ENCODE measurements around the gene ARSJ.

ARSJ gene

DNA sequence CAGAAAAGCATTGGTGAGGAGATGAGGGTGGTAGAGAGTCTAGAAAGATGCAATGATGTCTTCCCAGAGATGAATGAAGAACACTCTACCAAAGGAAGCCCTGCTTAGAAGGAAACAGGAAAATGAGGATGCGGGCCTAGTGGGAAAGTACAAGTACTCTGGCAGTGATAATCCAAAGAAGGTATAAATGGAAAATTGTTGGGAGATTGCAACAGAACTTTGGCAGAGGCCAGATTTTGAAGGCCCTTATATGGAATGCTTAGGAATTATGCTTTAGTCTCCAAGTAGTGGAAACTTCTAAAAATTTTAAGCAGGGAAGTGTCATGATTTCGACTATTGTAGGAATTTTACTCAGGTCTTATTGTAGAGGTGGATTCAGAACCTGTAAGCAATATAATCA lies 11.0 kb downstream of the ARSJ start:
- no peaks in the 10 kb centered on the region for H3K9me3 ChIP-seq (ENCODE audit: severe bottlenecking)
- peaks cover 35% of the 10 kb centered on the region for H3K4me1 ChIP-seq (ENCODE audit: insufficient read depth, poor library complexity, severe bottlenecking)
- H3K36me3 ChIP-seq (ENCODE audit: low read depth): peaks cover 71% of the 10 kb centered on the region
- no peaks in the 10 kb centered on the region for H3K27me3 ChIP-seq (ENCODE audit: insufficient read depth, poor library complexity, severe bottlenecking)
- no peak overlapping the region for H3K4me3 ChIP-seq (ENCODE audit: severe bottlenecking)
- TF ChIP-seq, protein P1, sequence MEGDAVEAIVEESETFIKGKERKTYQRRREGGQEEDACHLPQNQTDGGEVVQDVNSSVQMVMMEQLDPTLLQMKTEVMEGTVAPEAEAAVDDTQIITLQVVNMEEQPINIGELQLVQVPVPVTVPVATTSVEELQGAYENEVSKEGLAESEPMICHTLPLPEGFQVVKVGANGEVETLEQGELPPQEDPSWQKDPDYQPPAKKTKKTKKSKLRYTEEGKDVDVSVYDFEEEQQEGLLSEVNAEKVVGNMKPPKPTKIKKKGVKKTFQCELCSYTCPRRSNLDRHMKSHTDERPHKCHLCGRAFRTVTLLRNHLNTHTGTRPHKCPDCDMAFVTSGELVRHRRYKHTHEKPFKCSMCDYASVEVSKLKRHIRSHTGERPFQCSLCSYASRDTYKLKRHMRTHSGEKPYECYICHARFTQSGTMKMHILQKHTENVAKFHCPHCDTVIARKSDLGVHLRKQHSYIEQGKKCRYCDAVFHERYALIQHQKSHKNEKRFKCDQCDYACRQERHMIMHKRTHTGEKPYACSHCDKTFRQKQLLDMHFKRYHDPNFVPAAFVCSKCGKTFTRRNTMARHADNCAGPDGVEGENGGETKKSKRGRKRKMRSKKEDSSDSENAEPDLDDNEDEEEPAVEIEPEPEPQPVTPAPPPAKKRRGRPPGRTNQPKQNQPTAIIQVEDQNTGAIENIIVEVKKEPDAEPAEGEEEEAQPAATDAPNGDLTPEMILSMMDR (IDR thresholded peaks at IDR 0.05; ENCODE audit: poor library complexity, severe bottlenecking): no peak
- no peak for ATAC-seq (ENCODE audit: low read depth)
- DNase-seq (ENCODE audit: low spot score): no peak
- H3K27ac ChIP-seq (ENCODE audit: poor library complexity, severe bottlenecking): no peak overlapping the region

DNA sequence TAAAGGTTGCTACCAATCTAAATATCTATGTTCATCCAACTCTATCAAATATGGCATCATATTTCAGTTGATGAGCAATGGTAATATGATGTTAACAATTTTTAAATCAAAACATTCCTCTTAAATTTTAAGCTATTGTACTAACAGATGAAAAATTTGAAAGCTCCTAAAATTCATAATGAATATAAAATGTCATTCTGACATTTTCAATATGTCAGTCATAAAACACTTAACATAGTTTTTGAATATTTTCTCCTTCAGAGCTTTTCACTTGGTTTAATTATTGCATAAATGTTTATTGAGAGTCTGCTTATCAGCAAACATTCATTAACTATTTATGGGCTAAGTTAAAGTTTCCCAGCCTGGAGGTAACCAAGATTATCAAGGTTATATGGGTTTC lies 11.8 kb downstream of the ARSJ start:
- DNase-seq (ENCODE audit: low spot score): no peak
- Histone ChIP-seq H3K4me1 (ENCODE audit: insufficient read depth, poor library complexity, severe bottlenecking) (peaks cover 35% of the 10 kb centered on the region), H3K27me3 (ENCODE audit: insufficient read depth, poor library complexity, severe bottlenecking) (no peaks in the 10 kb centered on the region), H3K9me3 (ENCODE audit: severe bottlenecking) (no peaks in the 10 kb centered on the region), H3K36me3 (ENCODE audit: low read depth) (peaks cover 76% of the 10 kb centered on the region), H3K27ac (ENCODE audit: poor library complexity, severe bottlenecking) (no peak overlapping the region), H3K4me3 (ENCODE audit: severe bottlenecking) (no peak overlapping the region)
- TF ChIP-seq, protein P1 (IDR thresholded peaks at IDR 0.05; ENCODE audit: poor library complexity, severe bottlenecking): no peak
- no peak for ATAC-seq (ENCODE audit: low read depth)

DNA sequence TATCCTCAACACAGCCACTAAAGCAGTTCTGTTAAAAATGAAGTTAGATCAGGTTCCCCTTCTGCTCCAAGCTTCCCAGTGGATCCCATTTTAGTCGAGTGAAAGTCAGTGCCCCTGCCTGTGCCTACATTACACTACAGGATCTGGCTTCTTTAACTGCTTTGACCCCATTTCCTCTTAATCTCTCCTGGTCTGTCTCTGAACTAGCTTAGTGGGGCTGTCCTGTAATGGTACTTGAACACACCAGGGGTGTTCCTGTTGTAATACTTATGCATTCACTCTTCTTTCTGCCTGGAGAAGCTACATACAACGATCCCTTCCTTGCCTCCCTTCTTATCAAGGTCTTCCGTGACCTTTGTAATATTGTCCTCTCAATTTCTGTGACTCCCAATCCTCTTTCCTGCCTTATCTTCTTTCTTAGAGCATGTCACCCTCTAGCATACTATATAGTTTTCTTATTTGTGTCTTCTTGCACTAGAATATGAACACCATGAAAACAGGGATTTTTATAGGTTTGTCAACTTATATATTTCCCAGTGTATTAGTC lies 16.7 kb downstream of the ARSJ start:
- Histone ChIP-seq H3K27me3 (ENCODE audit: insufficient read depth, poor library complexity, severe bottlenecking) (no peaks in the 10 kb centered on the region), H3K27ac (ENCODE audit: poor library complexity, severe bottlenecking) (peak overlapping the region; percentile 95), H3K4me1 (ENCODE audit: insufficient read depth, poor library complexity, severe bottlenecking) (peaks cover 48% of the 10 kb centered on the region), H3K4me3 (ENCODE audit: severe bottlenecking) (no peak overlapping the region), H3K9me3 (ENCODE audit: severe bottlenecking) (no peaks in the 10 kb centered on the region), H3K36me3 (ENCODE audit: low read depth) (peaks cover 52% of the 10 kb centered on the region)
- TF ChIP-seq, protein P1 (IDR thresholded peaks at IDR 0.05; ENCODE audit: poor library complexity, severe bottlenecking): no peak
- ATAC-seq (ENCODE audit: low read depth): no peak
- DNase-seq (ENCODE audit: low spot score): no peak

DNA sequence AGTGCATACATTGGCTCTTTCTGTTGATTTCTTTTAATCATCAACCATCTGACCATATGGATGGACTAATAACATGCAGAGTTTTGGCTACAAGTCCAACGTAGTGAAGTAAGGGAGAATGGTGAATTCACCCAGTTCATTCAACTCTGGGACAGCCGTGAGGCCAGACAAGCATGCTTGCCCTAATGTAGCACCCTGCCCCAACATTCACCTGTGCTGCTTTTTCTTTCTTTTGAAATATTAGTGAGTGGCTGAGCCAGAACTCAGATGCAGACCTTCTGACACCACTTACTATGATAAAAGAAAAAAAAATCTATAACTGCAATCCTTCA lies 17.5 kb downstream of the ARSJ start:
- Histone ChIP-seq H3K36me3 (ENCODE audit: low read depth) (peaks cover 44% of the 10 kb centered on the region), H3K4me1 (ENCODE audit: insufficient read depth, poor library complexity, severe bottlenecking) (peaks cover 47% of the 10 kb centered on the region), H3K4me3 (ENCODE audit: severe bottlenecking) (no peak overlapping the region), H3K27ac (ENCODE audit: poor library complexity, severe bottlenecking) (peak overlapping the region; percentile 95), H3K27me3 (ENCODE audit: insufficient read depth, poor library complexity, severe bottlenecking) (no peaks in the 10 kb centered on the region), H3K9me3 (ENCODE audit: severe bottlenecking) (no peaks in the 10 kb centered on the region)
- TF ChIP-seq, protein P1 (IDR thresholded peaks at IDR 0.05; ENCODE audit: poor library complexity, severe bottlenecking): no peak
- no peak for DNase-seq (ENCODE audit: low spot score)
- no peak for ATAC-seq (ENCODE audit: low read depth)

DNA sequence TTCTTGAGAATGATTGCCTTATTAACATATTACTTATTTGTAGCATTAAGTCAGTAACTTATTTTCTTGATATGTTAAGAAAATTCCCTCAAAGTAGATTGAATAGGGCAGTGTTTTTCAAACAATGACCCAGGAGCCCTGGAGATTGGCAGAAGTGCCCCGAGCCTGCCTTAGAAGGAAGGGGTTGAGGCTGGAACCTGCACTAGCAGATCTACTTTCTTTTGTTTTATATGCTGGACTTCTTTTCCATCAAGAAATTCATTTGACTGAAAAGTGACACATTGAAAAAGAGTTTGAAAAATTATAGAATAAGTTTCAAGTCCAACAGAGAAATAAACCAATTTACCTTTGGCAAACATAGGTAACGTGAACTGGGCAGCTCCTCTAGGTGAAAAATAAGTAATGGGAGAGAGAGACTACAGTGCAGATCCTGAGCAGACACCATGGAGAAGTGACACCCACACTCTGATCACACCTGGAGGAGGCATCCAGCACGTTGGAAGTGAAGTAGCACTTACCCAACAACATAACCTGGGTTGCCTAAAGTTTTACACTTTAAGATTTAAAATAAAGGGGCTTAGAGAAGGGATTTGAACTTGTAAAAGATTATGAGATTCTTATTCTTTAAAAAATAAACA lies 18.6 kb downstream of the ARSJ start:
- Histone ChIP-seq H3K4me1 (ENCODE audit: insufficient read depth, poor library complexity, severe bottlenecking) (peaks cover 52% of the 10 kb centered on the region), H3K27me3 (ENCODE audit: insufficient read depth, poor library complexity, severe bottlenecking) (no peaks in the 10 kb centered on the region), H3K9me3 (ENCODE audit: severe bottlenecking) (no peaks in the 10 kb centered on the region), H3K36me3 (ENCODE audit: low read depth) (peaks cover 32% of the 10 kb centered on the region), H3K27ac (ENCODE audit: poor library complexity, severe bottlenecking) (peak overlapping the region; percentile 95), H3K4me3 (ENCODE audit: severe bottlenecking) (no peak overlapping the region)
- DNase-seq (ENCODE audit: low spot score): no peak
- TF ChIP-seq, protein P1 (IDR thresholded peaks at IDR 0.05; ENCODE audit: poor library complexity, severe bottlenecking): no peak
- peak; percentile 10; the same call in 2 of the 3 replicates for ATAC-seq (ENCODE audit: low read depth)

Data from RWPE2 (cell line).